SU-DHL-6 (cell line): ENCODE results near the gene EPHA6.

Source experiments
- H2AFZ ChIP-seq: fragments of 200-600 bp; sonication (generic); 2 replicates; pipeline ENCODE4 v1.6.1; 2014; ENCODE audit warnings: low read depth, mild to moderate bottlenecking, moderate library complexity, mixed read lengths, antibody characterized with exemption, low read length; ENCODE audit not compliant: severe bottlenecking
- H3F3A ChIP-seq: fragments of 200-600 bp; shearing (Covaris generic); 2 replicates; pipeline ENCODE4 v1.6.0; 2016; ENCODE audit warnings: antibody characterized with exemption, mild to moderate bottlenecking; ENCODE audit not compliant: insufficient read depth
- H3K27ac ChIP-seq: fragments of 200-600 bp; sonication (generic); 2 replicates; pipeline ENCODE4 v1.5.1; 2016; ENCODE audit warnings: low read depth, mild to moderate bottlenecking, low read length, moderate library complexity, mixed read lengths
- H3K27me3 ChIP-seq: fragments of 200-600 bp; sonication (generic), shearing (Covaris generic); 2 replicates; pipeline ENCODE4 v1.6.0; 2014; ENCODE audit warnings: mild to moderate bottlenecking, low read length
- H3K36me3 ChIP-seq: fragments of 200-600 bp; sonication (generic); 2 replicates; pipeline ENCODE4 v1.6.1; 2014; ENCODE audit warnings: mild to moderate bottlenecking, low read length, mixed read lengths
- H3K4me2 ChIP-seq: fragments of 300-600, 200-600 bp; shearing (Covaris generic), sonication (generic); 2 replicates; pipeline ENCODE4 v1.6.0; 2014; ENCODE audit warnings: low read length, low read depth, mild to moderate bottlenecking; ENCODE audit not compliant: poor library complexity, severe bottlenecking
- H3K4me3 ChIP-seq: fragments of 200-600 bp; sonication (generic); 2 replicates; pipeline ENCODE4 v1.5.1; 2014; ENCODE audit warnings: antibody characterized with exemption, low read length, mild to moderate bottlenecking, mixed read lengths; ENCODE audit not compliant: insufficient read depth, poor library complexity, severe bottlenecking
- H3K79me2 ChIP-seq: fragments of 200-600 bp; sonication (generic); 2 replicates; pipeline ENCODE4 v1.6.1; 2014; ENCODE audit warnings: mild to moderate bottlenecking, low read length, moderate library complexity; ENCODE audit not compliant: insufficient read depth
- H3K9ac ChIP-seq: fragments of 200-600 bp; sonication (generic); 2 replicates; pipeline ENCODE4 v1.7.0; 2014; ENCODE audit warnings: mild to moderate bottlenecking, low read length
- H3K9me2 ChIP-seq: fragments of 200-600 bp; sonication (generic); replicated peaks from 2 replicates; pipeline ENCODE4 v1.6.1; 2014; ENCODE audit warnings: low read length; ENCODE audit not compliant: insufficient read depth
- H3K9me3 ChIP-seq: fragments of 200-600 bp; sonication (generic); 2 replicates; pipeline ENCODE4 v1.6.1; 2014; ENCODE audit warnings: low read length, mixed read lengths; ENCODE audit not compliant: insufficient read depth
- H4K20me1 ChIP-seq: fragments of 200-600 bp; sonication (generic); 2 replicates; pipeline ENCODE4 v1.6.1; 2014; ENCODE audit warnings: low read depth, mild to moderate bottlenecking, antibody characterized with exemption, low read length, moderate library complexity, mixed read lengths
- EZH2phosphoT487 ChIP-seq: fragments of 200-600 bp; sonication (generic), shearing (Covaris generic); conservative IDR thresholded peaks from 2 replicates; pipeline ENCODE4 v1.6.1; 2018; ENCODE audit warnings: mild to moderate bottlenecking, antibody characterized with exemption, low read length, moderate library complexity, mixed read lengths
- TF ChIP-seq, protein P1 (sequence below): fragments of 200-600 bp; sonication (generic); IDR thresholded peaks from one replicate; pipeline ENCODE4 v1.5.1; 2017; ENCODE audit warnings: antibody characterized with exemption, mild to moderate bottlenecking, low read length, moderate library complexity; ENCODE audit not compliant: insufficient read depth, poor library complexity, severe bottlenecking

EPHA6 gene

DNA sequence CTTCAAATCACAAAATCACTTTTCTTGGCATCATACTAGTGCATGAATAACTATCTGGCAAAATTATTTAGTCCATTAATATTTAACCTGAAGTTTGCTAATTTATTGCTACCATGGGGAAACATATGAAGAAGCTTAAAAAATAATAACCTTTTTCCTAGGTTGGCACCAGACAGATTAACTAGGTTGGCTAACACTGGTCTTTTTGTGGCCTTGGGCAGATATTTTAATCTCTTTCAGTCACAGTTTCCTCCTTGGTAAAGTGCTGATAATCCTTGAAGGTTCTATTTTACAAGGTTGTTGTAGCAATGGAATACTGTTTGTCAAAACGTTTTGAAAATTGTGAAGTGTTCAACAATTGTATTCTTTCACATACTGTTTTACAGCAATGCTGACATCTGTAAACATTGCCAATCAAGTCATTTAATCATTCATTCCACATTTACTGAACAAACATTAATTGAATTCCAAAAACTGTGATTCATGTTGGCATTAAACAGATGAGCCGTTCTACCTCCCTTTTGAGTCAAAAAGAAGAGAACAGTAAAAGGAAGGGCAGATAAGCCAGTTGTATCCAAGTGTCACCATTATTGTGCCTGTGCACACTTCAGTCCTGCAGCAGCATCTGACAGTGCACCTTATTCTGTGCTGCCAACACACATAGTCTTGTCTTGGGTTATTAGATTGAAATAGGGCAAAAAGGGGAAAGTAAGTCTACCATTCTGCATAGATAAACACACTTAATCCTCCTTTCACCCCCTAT, 21.9 kb downstream of the EPHA6 start:
- no peaks in the 10 kb centered on the region for H3K9me2 ChIP-seq
- no peak overlapping the region for H2AFZ ChIP-seq
- no peak overlapping the region for H3K4me2 ChIP-seq
- no peak overlapping the region for H3K9ac ChIP-seq
- no peak overlapping the region for H3K4me3 ChIP-seq
- H4K20me1 ChIP-seq, result no peaks in the 10 kb centered on the region
- H3F3A ChIP-seq, result no peaks in the 10 kb centered on the region
- H3K27ac ChIP-seq, result no peak overlapping the region
- H3K9me3 ChIP-seq, result no peaks in the 10 kb centered on the region
- no peaks in the 10 kb centered on the region for H3K79me2 ChIP-seq
- H3K36me3 ChIP-seq, result no peaks in the 10 kb centered on the region
- no peaks in the 10 kb centered on the region for H3K27me3 ChIP-seq
- TF ChIP-seq EZH2phosphoT487, result no peak
- TF ChIP-seq, protein P1, sequence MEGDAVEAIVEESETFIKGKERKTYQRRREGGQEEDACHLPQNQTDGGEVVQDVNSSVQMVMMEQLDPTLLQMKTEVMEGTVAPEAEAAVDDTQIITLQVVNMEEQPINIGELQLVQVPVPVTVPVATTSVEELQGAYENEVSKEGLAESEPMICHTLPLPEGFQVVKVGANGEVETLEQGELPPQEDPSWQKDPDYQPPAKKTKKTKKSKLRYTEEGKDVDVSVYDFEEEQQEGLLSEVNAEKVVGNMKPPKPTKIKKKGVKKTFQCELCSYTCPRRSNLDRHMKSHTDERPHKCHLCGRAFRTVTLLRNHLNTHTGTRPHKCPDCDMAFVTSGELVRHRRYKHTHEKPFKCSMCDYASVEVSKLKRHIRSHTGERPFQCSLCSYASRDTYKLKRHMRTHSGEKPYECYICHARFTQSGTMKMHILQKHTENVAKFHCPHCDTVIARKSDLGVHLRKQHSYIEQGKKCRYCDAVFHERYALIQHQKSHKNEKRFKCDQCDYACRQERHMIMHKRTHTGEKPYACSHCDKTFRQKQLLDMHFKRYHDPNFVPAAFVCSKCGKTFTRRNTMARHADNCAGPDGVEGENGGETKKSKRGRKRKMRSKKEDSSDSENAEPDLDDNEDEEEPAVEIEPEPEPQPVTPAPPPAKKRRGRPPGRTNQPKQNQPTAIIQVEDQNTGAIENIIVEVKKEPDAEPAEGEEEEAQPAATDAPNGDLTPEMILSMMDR, result no peak

DNA sequence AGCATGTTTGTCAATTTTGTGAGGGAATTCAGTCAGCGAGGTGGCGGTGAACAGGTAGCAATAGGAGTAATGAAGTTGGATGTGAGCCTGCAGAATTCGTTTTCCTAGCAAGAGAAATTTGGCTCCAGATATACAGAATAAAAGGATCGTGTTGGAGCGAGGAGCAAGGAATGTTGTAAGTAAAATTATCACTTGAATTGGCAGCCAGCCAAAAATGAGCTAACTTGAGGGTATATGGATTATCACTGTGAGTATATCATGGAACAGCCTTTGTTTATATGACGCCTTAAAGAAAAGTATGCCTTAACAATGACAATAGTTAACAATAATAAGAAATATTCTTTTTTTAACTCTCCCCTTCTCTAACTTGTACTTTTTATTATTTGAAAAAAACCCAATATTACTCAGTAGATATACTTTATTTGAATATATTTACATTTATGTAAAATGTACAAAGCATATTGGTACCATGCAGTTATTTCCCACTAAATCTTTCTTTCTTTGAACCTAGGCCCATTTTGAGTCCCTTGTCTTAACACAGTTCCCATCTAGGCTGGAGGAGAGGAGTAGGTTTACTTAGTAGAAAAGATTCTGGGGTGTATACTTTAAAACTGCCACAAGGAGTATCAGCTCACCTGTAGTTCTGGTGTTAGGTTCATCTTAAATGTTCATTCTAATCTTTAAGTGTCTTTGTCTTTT, 29.3 kb downstream of the EPHA6 start:
- H3K27me3 ChIP-seq, result no peaks in the 10 kb centered on the region
- no peak overlapping the region for H2AFZ ChIP-seq
- H3F3A ChIP-seq, result no peaks in the 10 kb centered on the region
- no peak overlapping the region for H3K27ac ChIP-seq
- no peak overlapping the region for H3K9ac ChIP-seq
- no peaks in the 10 kb centered on the region for H3K9me2 ChIP-seq
- no peaks in the 10 kb centered on the region for H4K20me1 ChIP-seq
- no peaks in the 10 kb centered on the region for H3K9me3 ChIP-seq
- no peak overlapping the region for H3K4me2 ChIP-seq
- no peaks in the 10 kb centered on the region for H3K79me2 ChIP-seq
- H3K36me3 ChIP-seq, result no peaks in the 10 kb centered on the region
- TF ChIP-seq EZH2phosphoT487, result no peak
- TF ChIP-seq, protein P1, result no peak
- no peak overlapping the region for H3K4me3 ChIP-seq

DNA sequence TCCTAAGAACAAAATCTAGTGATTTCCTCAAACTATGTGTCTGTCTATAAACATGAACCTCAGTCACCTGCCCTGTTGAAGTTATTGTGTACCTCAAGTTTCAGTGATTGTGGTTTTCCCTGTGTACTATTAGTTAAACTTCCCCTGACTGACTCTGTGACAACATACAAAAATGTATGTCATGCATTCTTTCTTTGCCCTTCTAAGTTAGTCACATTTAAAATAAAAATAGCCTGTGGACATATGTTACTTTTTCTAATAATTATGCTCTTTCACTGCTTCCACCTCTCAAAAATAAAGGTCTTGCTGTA, 29.8 kb downstream of the EPHA6 start:
- Histone ChIP-seq H3K4me2 (no peak overlapping the region), H3K79me2 (no peaks in the 10 kb centered on the region), H2AFZ (no peak overlapping the region), H4K20me1 (no peaks in the 10 kb centered on the region), H3K27ac (no peak overlapping the region), H3K9me2 (no peaks in the 10 kb centered on the region), H3K9me3 (no peaks in the 10 kb centered on the region), H3F3A (no peaks in the 10 kb centered on the region), H3K36me3 (no peaks in the 10 kb centered on the region), H3K4me3 (no peak overlapping the region), H3K9ac (no peak overlapping the region), H3K27me3 (no peaks in the 10 kb centered on the region)
- no peak for TF ChIP-seq EZH2phosphoT487
- TF ChIP-seq, protein P1, result no peak
